ENCODE results near the gene MYO9B.

MYO9B gene

DNA sequence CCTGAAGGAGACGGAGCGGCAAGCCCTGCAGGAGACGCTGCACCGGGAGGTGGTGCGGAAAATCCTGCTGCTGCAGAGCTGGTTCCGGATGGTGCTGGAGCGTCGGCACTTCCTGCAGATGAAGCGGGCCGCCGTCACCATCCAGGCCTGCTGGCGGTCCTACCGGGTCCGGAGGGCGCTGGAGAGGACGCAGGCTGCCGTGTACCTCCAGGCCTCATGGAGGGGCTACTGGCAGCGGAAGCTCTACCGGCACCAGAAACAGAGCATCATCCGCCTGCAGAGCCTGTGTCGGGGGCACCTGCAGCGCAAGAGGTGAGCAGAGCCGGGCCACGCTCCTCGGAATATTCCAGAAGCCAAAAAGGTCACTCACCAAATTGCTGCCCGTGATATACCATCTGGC lies 117.2 kb downstream of the MYO9B start:
- no peak for DNase-seq

GRCh38 chr19:17194608-17195007 lies 119.0 kb downstream of the MYO9B start:
- DNase-seq, result no peak

DNA sequence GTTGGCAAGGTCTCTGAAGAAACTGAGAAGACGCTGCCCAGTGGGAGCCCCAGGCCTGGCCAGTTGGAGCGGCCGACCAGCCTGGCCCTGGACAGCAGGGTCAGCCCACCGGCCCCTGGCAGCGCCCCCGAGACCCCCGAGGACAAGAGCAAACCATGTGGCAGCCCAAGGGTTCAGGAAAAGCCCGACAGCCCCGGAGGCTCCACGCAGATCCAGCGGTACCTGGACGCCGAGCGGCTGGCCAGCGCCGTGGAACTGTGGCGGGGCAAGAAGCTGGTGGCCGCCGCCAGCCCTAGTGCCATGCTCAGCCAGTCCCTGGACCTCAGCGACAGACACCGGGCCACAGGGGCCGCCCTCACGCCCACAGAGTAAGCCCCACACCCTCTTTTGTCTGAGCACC lies 119.5 kb downstream of the MYO9B start:
- no peak for DNase-seq

GRCh38 chr19:17196610-17197009 lies 121.0 kb downstream of the MYO9B start:
- no peak for DNase-seq

DNA sequence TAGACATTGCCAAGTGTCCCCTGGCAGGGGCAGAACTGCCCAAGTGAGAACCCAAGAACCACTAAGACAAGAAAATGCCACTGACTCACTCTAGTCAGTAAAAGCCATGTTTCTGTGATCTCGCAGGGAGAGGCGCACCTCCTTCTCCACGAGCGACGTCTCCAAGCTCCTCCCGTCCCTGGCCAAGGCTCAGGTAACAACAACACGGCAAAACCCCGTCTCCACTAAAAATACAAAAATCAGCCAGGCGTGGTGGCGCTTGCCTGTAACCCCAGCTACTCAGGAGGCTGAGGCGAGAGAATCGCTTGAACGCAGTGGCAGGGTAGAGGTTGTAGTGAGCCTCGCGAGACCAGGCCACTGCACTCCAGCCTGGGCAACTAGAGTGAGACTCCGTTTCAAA lies 122.1 kb downstream of the MYO9B start:
- no peak for DNase-seq

- DNase-seq, result no peak
These were observed 125.0 kb downstream of the MYO9B start for GRCh38 chr19:17200408-17201079.

DNA sequence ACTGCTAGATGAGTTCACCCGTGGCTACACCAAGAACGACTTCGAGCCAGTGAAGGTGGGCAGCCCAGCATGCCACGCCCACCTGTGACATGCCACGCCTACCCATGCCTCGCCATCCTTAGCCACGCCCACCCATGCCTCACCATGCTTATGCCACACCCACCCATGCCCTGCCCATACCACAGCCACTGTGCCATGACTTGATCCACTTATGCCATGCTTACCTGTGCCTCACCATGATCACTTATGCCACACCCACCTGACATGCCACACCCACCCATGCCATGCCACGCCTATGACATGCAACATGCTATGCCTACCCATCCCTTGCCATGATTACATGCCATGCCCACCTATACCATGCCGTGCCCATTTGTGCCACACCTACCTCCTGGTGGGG lies 126.7 kb downstream of the MYO9B start:
- DNase-seq, result peak; percentile 64

DNA sequence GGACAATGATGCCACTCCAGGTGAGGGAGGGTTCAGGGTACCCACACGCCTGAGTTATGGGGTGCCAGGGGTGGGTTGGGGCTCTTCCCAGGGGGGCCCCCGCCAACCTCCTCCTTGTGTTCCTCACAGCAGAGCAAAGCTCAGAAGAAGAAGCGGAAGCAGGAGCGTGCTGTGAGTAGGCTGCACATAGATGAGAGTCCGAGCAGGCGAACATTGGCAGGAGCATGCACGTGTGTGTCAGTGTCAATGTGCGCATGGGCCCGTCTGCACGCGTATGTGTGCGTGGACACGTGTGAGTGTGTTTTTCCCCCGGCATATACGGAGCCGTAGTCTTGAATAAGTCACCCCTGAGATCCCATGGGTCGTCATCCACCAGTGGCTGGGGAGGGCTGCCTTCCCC lies 127.1 kb downstream of the MYO9B start:
- no peak for DNase-seq

GRCh38 chr19:17205237-17206140 lies 129.9 kb downstream of the MYO9B start:
- DNase-seq, result peak; percentile 73

- no peak for DNase-seq
These were observed 131.4 kb downstream of the MYO9B start for GRCh38 chr19:17206736-17207581.

- peak; percentile 83 for DNase-seq
These were observed 133.8 kb downstream of the MYO9B start for GRCh38 chr19:17209126-17210036.

DNA sequence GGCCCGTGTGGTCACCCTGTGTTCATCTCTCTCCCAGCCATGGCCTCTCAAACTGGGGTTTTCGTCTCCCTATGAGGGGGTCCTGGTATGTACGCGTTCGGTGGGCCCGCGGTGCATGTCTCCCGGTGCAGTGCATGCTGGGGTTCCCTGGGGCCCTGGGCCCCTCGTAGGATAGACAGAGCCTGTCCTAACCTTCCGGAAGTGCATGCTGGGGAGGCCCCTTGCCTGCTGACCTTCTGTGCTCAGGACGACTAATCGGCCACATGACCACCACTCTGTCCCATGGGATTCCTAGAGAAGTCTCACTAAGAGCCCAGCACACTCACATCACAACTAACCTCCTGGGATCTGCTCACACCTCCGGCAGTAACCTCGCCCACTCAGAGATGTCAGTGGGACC lies 134.7 kb downstream of the MYO9B start:
- no peak for DNase-seq

DNA sequence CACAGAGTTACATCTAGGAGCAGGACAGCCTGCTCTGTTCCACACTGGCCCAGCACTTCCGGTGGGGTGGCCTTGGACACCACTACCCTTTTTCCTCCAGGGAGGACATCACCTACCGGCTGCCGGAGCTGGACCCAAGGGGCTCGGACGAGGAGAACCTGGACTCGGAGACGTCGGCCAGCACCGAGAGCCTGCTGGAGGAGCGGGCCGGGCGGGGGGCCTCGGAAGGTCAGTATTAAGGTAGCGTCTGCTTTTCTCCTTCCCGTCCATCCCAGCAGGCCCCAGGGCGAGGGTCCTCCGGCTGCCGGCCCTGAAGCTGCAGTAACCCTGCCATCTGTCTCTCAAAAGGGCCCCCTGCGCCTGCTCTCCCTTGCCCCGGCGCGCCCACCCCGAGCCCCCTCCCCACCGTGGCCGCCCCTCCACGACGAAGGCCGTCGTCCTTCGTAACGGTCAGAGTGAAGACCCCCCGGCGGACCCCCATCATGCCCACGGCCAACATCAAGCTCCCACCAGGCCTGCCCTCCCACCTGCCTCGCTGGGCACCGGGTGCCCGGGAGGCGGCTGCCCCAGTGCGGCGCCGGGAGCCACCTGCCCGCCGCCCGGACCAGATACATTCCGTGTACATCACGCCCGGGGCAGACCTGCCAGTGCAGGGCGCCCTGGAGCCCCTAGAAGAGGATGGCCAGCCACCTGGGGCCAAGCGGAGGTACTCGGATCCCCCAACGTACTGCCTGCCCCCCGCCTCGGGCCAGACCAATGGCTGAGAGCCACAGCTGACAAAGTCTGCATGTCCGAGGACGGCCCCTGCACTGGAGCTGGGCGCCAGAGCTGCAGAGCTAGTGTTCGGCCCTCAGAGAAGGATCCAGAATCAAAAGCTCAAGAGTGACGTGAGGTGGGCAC lies 136.2 kb downstream of the MYO9B start:
- DNase-seq, result no peak

DNA sequence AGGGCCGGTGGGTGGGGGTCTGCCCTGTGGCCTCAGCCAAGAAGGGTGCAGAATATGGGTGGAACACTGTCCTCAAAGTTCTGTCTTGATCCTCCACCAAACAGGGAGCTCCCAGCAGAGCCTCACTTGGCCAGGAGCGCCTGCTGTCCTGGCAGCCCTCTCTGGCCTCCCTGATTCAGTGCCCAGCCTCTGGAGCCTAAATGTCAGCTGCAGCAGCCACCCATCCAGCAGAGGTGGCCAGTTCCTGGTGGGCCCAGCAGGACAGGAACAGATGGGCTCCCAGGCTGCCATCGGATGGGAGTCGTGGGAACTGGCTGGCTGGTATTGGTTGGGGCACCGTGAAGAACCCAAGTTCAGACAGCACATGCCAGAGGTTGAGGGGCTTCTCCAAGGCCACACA lies 137.8 kb downstream of the MYO9B start:
- DNase-seq, result no peak

- DNase-seq, result no peak
These were observed 139.0 kb downstream of the MYO9B start for GRCh38 chr19:17214508-17215126.

DNA sequence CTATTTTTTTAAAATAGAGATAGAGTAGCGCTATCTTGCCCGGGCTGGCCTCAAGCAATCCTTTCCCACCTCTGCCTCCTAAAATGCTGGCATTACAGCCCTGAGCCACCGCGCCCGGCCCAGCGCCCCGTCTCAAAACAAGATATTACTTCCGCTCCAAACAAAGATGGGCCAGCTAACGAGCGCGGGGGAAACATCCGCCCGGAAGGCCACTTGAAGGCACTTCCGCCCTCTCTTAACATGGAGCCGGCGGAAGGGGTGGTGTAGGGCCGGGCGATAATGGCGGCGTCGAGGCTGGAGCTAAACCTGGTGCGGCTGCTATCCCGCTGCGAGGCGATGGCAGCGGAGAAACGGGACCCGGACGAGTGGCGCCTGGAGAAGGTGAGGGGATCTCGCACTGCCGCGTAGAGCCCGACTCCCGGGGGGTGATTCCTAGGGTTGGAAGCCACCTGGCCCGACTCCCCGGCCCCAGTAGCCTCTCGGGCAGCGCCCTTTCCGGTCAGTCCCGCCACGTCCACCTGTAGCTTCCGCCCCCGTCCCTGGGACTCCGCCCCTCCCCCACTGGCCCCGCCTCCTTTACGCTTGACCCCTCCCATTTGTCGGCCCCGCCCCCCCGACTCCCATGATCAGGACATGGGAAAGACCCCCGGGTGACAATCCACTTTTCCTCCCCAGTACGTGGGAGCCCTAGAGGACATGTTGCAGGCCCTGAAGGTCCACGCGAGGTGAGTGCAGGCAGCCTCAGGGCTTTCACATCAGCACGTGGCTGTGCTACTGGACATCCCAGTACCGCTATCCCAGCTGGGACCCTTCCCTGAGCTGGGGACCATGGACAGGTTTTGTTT lies 139.8 kb downstream of the MYO9B start, which contains the start of gene USE1:
TSS of gene USE1 (plus strand) at position 231 of the 845 bp plus-strand sequence. CDS start at position 280, 49 bp downstream.
- peak; percentile 88 for DNase-seq

- no peak for DNase-seq
These were observed 140.6 kb downstream of the MYO9B start for GRCh38 chr19:17216058-17216670.

DNA sequence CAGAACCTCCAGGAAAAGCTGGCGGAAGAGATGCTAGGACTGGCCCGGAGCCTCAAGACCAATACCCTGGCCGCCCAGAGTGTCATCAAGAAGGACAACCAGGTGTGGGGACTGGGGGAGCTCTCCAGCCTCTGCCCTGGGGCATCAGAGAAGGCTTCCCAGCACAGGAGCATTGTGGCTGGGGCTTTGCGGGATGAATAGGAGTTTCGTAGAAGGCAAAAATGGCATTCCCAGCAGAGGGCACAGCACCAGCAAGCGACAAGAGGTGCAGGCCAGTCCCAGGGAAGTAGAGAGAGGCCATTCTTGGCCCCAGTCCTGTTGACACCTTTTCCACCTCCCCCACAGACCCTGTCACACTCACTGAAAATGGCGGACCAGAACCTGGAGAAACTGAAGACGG lies 143.7 kb downstream of the MYO9B start:
- no peak for DNase-seq

DNA sequence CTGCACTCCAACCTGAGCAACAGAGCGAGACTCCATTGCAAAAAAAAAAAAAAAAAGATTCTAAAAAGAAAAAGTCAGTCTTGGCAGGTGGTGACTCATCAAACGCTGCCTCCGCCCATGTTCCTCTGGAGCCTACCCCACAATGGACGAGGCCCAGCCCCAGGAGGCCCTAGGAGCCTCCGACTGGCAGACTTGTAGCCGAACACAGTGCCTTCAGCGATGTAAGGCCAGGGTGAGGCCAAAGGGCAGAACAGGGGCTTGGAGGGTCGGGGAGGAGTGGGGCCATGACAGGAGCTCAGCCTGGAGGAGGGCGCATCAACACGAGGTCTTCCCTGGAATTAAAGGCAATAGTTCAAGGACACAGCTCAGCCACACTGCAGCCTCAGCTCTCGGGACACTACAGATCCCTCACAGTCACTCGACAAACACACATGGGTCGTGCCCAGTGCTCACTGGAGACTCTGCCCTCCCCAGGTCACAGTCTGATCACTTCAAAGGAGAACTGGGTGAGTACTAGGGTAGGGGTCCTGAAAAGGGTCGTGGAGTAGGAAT lies 144.7 kb downstream of the MYO9B start:
- DNase-seq, result no peak

Measured in stimulated activated CD8-positive, alpha-beta memory T cell treated with anti-CD3 and anti-CD28 coated beads, Interleukin-4, amount 100 ng/mL, for 48 hours (primary cell).